GM12865 (cell line): ENCODE results near the gene NCAM1.

Experiments used
- DNase-seq: peaks from one replicate; pipeline ENCODE4 v3.0.0; 2010; ENCODE audit warnings: low read depth
- H3K4me3 ChIP-seq: 2 replicates; pipeline ENCODE4 v1.5.1; 2011; ENCODE audit warnings: mild to moderate bottlenecking, low read depth, low read length, control low read depth
- CTCF ChIP-seq: IDR thresholded peaks from 2 replicates; pipeline ENCODE4 v1.5.1; 2011; ENCODE audit warnings: low read length, control low read depth, low read depth, inconsistent platforms; ENCODE audit not compliant: insufficient read depth; ENCODE audit errors: missing control alignments

NCAM1 gene

GRCh38 chr11:113198972-113199661 lies 237.9 kb downstream of the NCAM1 start:
- no peak overlapping the region for H3K4me3 ChIP-seq
- no peak for TF ChIP-seq CTCF
- no peak for DNase-seq

- no peak for TF ChIP-seq CTCF
- DNase-seq: no peak
- H3K4me3 ChIP-seq: no peak overlapping the region
These were observed 238.6 kb downstream of the NCAM1 start for GRCh38 chr11:113199866-113200265.

- peak; percentile 9 for DNase-seq
- no peak for TF ChIP-seq CTCF
- no peak overlapping the region for H3K4me3 ChIP-seq
These were observed 240.0 kb downstream of the NCAM1 start for GRCh38 chr11:113201054-113201818.

GRCh38 chr11:113202431-113202830 lies 241.2 kb downstream of the NCAM1 start:
- no peak overlapping the region for H3K4me3 ChIP-seq
- no peak for TF ChIP-seq CTCF
- DNase-seq: no peak

GRCh38 chr11:113203141-113203753 lies 242.0 kb downstream of the NCAM1 start:
- DNase-seq: no peak
- TF ChIP-seq CTCF: no peak
- H3K4me3 ChIP-seq: no peak overlapping the region

- no peak overlapping the region for H3K4me3 ChIP-seq
- TF ChIP-seq CTCF: no peak
- no peak for DNase-seq
These were observed 243.1 kb downstream of the NCAM1 start for GRCh38 chr11:113204280-113204679.

- DNase-seq: no peak
- no peak for TF ChIP-seq CTCF
- no peak overlapping the region for H3K4me3 ChIP-seq
These were observed 252.3 kb downstream of the NCAM1 start for GRCh38 chr11:113213549-113213948.
